ENCODE measurements around the gene COL7A1. TPM values are rescaled to one million over a fixed set of nuclear protein-coding genes. Genes with fewer than 3 reads are reported as not detected.
A peak's percentile ranks its signal among the peaks of the same experiment; 100 is the strongest.

The COL7A1 gene
- total RNA-seq, 2 experiments from 2014 or later, result 1.6 to 2.2 TPM

DNA sequence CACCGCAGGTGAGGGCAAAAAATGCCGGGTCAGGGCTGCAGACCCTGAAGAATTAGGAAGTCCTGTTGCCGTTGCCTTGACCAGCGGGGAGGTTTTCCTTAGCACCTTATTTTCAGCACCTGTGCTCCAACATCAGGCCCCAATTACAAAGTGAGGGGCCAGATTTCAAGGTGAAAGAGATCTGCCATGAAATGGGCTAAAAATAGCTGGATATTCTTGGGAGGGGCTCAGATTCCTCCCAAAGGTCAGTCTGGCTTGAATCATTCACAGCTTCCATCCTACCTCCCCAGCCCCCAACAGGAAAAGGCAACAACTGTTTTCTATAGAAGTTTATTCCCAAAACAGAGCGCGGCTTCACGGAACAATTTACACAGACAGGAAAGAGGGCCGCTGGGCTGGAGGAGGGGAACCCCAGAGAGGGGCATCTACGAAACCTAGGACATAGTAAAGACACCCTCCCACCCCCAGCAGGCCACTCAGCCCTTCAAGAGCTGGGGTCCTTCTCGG lies 41.1 kb upstream of the COL7A1 start:
- Mint-ChIP-seq H3K36me3 (ENCODE audit: low read depth) (peaks cover 9% of the 10 kb centered on the region), H3K4me3 (peak overlapping the region; percentile 88), H3K4me1 (ENCODE audit: low read depth) (peaks cover 21% of the 10 kb centered on the region), H3K9me3 (no peaks in the 10 kb centered on the region), H3K27ac (peak overlapping the region; percentile 87), H3K27me3 (no peaks in the 10 kb centered on the region)
- intact Hi-C loops (cut with micrococcal nuclease), result no loop called here
- TF ChIP-seq CTCF (IDR thresholded peaks at IDR 0.05), result no peak
- ATAC-seq, result no peak
- ChIA-PET POLR2A (interaction anchor here (0.7 to 3.5 kb wide), 12 partner anchors 9 to 195 kb away, joined by 3 to 25 read pairs (median 5); partner anchors contain the start of genes CELSR3 and PFKFB4), CTCF (interaction anchor here (1.0 to 3.5 kb wide), 25 partner anchors 12 to 367 kb away, joined by 3 to 46 read pairs (median 5); partner anchors contain the start of genes CCDC51, PFKFB4, TMA7 and TMEM89)
- no peak for DNase-seq

DNA sequence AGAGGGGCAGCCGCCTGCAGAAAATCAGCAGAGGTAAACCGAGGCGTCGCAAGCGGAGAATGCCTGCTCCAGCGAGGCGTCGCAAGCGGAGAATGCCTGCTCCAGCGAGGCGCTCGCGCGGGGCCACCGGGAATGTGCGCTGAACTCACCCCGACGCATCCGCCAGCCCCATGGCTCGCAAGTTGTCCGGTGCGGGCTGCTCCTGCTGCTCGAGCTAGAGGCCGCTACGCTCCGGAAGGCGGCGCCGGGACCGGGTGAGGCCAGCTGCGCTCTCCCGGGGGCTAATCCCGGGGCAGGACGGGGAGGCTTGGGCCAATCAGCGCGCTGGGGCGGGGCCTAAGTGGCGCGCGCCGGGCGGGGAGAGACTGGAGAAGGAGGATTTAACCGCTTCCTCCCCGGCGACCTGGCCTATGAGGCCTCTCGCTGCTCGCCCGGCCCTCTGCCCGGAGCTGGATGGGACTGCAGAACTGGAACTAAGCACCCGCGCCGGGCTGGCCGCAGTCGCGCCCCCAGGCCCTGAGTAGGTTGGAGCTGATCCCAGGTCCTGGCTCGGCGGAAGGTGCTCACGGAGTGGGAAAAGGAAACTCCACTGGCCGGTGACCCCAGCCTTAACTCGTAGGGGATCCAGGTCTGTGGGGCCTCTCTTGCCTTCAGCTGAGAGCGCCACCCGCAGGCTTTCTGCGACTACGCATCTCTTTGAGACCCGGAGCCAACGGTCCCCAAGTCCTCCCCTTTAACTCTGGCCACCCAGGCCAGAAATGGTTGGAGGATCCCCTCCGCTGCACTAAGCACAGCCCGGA lies 40.3 kb upstream of the COL7A1 start, which contains the start of gene SLC26A6:
SLC26A6 (minus strand) TSS at position 240 of the 800 bp plus-strand sequence; CDS start at position 172, 68 bp downstream.
- ChIA-PET CTCF (interaction anchor here (0.8 to 3.5 kb wide), 34 partner anchors 11 to 366 kb away, joined by 3 to 46 read pairs (median 5); partner anchors contain the start of genes CCDC51, CELSR3, COL7A1 and NCKIPSD), POLR2A (interaction anchor here (0.7 to 3.5 kb wide), 17 partner anchors 9 to 194 kb away, joined by 3 to 25 read pairs (median 4); partner anchors contain the start of genes CELSR3 and PFKFB4)
- Mint-ChIP-seq H3K27ac (peak within 1 kb of the TSS; percentile 87), H3K27me3 (no peaks in the 10 kb centered on the region), H3K4me3 (peak within 1 kb of the TSS; percentile 88), H3K9me3 (no peaks in the 10 kb centered on the region), H3K4me1 (ENCODE audit: low read depth) (peaks cover 21% of the 10 kb centered on the region), H3K36me3 (ENCODE audit: low read depth) (peaks cover 10% of the 10 kb centered on the region)
- ATAC-seq (peak; percentile 95), DNase-seq (peak; percentile 96)
- TF ChIP-seq CTCF (IDR thresholded peaks at IDR 0.05), result peak; percentile 71
- intact Hi-C loops (cut with micrococcal nuclease), result no loop called here

DNA sequence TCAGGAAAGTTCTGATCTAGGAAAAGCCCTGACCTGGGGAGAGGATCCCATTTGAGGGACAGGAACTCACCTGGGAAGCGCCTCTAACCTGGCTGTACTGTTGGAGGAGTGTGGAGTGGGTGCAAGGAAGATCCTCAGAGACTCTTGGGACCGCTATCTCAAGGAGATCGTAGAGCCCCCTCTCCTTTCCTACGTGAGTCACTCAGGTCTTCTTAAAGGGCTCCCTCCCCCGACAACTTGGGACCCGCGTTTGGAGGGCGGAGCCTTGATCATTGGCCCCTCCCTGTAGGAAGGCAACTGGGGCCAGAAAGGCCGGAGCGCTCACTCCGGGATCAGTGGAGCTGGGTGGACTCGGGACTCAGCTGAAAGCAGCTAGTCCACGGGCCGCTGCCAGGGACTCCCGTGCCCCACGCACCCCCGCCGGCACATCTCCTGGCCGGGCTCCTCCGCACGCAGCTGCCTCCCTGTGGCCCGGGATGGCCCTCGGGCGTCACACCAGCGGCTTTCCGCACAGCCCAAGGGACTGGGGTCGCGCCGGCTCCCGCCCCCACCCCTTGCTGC lies 39.6 kb upstream of the COL7A1 start:
- ChIA-PET CTCF (interaction anchor here (0.8 to 3.5 kb wide), 31 partner anchors 11 to 365 kb away, joined by 3 to 46 read pairs (median 5); partner anchors contain the start of genes CELSR3, COL7A1, NCKIPSD and PFKFB4), POLR2A (interaction anchor here (0.7 to 3.5 kb wide), 9 partner anchors 8 to 163 kb away, joined by 3 to 25 read pairs (median 4); partner anchors contain the start of genes CELSR3 and PFKFB4)
- DNase-seq (peak; percentile 80), ATAC-seq (peak; percentile 28)
- Mint-ChIP-seq H3K9me3 (no peaks in the 10 kb centered on the region), H3K4me3 (peak overlapping the region; percentile 88), H3K27me3 (no peaks in the 10 kb centered on the region), H3K36me3 (ENCODE audit: low read depth) (peaks cover 10% of the 10 kb centered on the region), H3K4me1 (ENCODE audit: low read depth) (peaks cover 21% of the 10 kb centered on the region), H3K27ac (peak overlapping the region; percentile 9)
- intact Hi-C loops (cut with micrococcal nuclease), result no loop called here
- no peak for TF ChIP-seq CTCF (IDR thresholded peaks at IDR 0.05)

GRCh38 chr3:48633743-48634142 lies 38.6 kb upstream of the COL7A1 start:
- intact Hi-C loops (cut with micrococcal nuclease), result no loop called here
- CTCF ChIA-PET, result interaction anchor here (1.1 to 3.5 kb wide), 7 partner anchors 10 to 198 kb away, joined by 3 to 46 read pairs (median 9); partner anchors contain the start of genes PFKFB4 and TMEM89
- TF ChIP-seq CTCF (IDR thresholded peaks at IDR 0.05), result no peak
- peaks cover 10% of the 10 kb centered on the region for H3K36me3 Mint-ChIP-seq (ENCODE audit: low read depth)
- peaks cover 21% of the 10 kb centered on the region for H3K4me1 Mint-ChIP-seq (ENCODE audit: low read depth)
- H3K27ac Mint-ChIP-seq, result no peak overlapping the region
- H3K4me3 Mint-ChIP-seq, result peak overlapping the region; percentile 88
- H3K27me3 Mint-ChIP-seq, result no peaks in the 10 kb centered on the region
- DNase-seq (no peak), ATAC-seq (no peak)
- H3K9me3 Mint-ChIP-seq, result no peaks in the 10 kb centered on the region
- POLR2A ChIA-PET, result interaction anchor here (1.2 to 3.5 kb wide), 4 partner anchors 9 to 29 kb away, joined by 4 to 25 read pairs (median 10); partner anchors contain the start of gene CELSR3
